Nephron progenitor cell (in vitro differentiated cells): ENCODE results near the gene NBEAL2.
"Not testable (repeated sequence)": the region's sequence is repeated elsewhere in the genome, so short reads cannot be mapped to it uniquely, and the experiment has no call there.

Experiments
- DNase-seq: peaks from one replicate; pipeline ENCODE4 v3.0.0; 2021
- H3K27ac Mint-ChIP-seq: 2 replicates; pipeline ENCODE4 v1.8.0; 2021; ENCODE audit warnings: mild to moderate bottlenecking, moderate library complexity, mixed read lengths
- H3K27me3 Mint-ChIP-seq: 2 replicates; pipeline ENCODE4 v1.8.0; 2021; ENCODE audit warnings: mild to moderate bottlenecking, low read depth, mixed read lengths; ENCODE audit not compliant: poor library complexity
- H3K36me3 Mint-ChIP-seq: 2 replicates; pipeline ENCODE4 v1.8.0; 2021; ENCODE audit warnings: low read depth, mixed read lengths
- H3K4me1 Mint-ChIP-seq: 2 replicates; pipeline ENCODE4 v1.8.0; 2021; ENCODE audit warnings: mixed read lengths
- H3K4me3 Mint-ChIP-seq: 2 replicates; pipeline ENCODE4 v1.8.0; 2021; ENCODE audit warnings: mild to moderate bottlenecking, moderate library complexity, mixed read lengths
- H3K9me3 Mint-ChIP-seq: 2 replicates; pipeline ENCODE4 v1.8.0; 2021; ENCODE audit warnings: mild to moderate bottlenecking, moderate library complexity, mixed read lengths
- TF ChIP-seq, protein P1 (sequence below): fragments of 200-600 bp; sonication (generic); IDR thresholded peaks from 2 replicates; pipeline ENCODE4 v1.5.0; 2021; ENCODE audit warnings: antibody characterized with exemption

NBEAL2 gene

DNA sequence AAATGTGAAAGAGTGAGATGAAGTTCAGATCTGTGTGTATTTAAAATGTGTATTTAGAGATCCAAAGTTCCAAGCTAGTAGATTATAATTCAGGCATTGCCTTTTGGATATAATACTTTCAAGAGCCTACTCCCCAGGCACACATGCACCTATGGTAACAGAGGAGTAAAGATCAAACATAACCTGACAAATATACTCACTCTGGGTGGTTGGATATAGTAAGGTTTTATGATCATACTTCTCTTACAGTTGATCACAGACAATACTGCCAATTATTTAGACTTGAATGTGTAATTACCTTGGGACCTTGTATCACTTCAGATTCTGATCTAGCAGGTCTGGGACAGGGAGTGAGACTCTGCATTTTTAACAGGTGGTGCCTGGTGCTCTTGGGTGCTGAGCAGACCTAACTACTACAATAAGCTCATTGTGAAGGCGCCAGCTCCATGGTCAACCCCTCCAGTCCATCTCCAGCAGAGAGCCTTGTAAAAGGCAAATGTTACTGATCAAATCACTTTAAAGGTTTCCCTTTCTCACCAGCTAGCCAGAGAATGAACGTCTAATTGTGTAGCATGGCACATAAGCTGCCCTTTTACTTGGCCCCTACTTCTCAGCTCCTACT lies 55.5 kb downstream of the NBEAL2 start:
- H3K27ac Mint-ChIP-seq = peak overlapping the region; percentile 37
- TF ChIP-seq, protein P1, sequence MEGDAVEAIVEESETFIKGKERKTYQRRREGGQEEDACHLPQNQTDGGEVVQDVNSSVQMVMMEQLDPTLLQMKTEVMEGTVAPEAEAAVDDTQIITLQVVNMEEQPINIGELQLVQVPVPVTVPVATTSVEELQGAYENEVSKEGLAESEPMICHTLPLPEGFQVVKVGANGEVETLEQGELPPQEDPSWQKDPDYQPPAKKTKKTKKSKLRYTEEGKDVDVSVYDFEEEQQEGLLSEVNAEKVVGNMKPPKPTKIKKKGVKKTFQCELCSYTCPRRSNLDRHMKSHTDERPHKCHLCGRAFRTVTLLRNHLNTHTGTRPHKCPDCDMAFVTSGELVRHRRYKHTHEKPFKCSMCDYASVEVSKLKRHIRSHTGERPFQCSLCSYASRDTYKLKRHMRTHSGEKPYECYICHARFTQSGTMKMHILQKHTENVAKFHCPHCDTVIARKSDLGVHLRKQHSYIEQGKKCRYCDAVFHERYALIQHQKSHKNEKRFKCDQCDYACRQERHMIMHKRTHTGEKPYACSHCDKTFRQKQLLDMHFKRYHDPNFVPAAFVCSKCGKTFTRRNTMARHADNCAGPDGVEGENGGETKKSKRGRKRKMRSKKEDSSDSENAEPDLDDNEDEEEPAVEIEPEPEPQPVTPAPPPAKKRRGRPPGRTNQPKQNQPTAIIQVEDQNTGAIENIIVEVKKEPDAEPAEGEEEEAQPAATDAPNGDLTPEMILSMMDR = no peak
- DNase-seq = no peak

DNA sequence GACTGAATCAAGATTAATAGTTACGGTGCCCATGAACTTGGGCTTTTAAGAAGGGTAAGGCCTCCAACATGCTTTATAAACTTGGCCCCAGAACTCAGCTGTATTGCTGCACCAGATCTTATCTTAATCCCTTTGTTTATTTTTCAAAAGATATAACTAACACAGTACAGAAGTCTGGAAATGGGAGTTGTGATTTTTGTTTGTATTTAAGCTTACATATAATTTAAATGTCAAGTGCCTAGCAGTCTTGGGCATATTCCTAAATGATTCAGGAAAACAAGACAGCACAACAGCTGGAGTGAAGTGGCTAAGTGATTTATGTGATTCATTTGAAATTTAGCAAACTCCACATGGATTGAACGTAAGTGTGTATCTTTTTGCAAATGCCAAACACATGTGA lies 56.2 kb downstream of the NBEAL2 start:
- peak overlapping the region; percentile 37 for H3K27ac Mint-ChIP-seq

More for the DNA sequence above, 55.5 kb downstream of the NBEAL2 start:
- H3K36me3 Mint-ChIP-seq = peaks cover 53% of the 10 kb centered on the region
- no peaks in the 10 kb centered on the region for H3K9me3 Mint-ChIP-seq
- no peaks in the 10 kb centered on the region for H3K4me1 Mint-ChIP-seq
- H3K27me3 Mint-ChIP-seq = no peaks in the 10 kb centered on the region
- H3K4me3 Mint-ChIP-seq = no peak overlapping the region

DNA sequence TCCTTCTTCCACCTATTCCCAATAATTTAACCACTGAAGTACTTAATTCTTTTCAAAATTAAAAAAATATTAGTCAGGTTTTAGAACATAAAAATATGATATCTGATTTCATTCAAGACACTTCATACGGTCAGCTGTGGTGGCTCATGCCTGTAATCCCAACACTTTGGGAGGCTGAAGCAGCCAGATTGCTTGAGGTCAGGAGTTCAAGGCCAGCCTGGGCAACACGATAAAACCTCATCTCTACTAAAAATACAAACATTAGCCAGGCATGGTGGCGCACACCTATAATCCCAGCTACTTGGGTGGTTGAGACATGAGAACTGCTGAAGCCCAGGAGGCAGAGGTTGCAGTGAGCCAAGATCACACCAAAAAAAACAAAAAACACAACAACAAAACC lies 56.7 kb downstream of the NBEAL2 start:
- DNase-seq = no peak
- H3K27ac Mint-ChIP-seq = no peak overlapping the region
- H3K4me3 Mint-ChIP-seq = no peak overlapping the region
- H3K4me1 Mint-ChIP-seq = no peaks in the 10 kb centered on the region
- H3K27me3 Mint-ChIP-seq = no peaks in the 10 kb centered on the region
- H3K36me3 Mint-ChIP-seq = peaks cover 65% of the 10 kb centered on the region
- TF ChIP-seq, protein P1 = no peak
- H3K9me3 Mint-ChIP-seq = no peaks in the 10 kb centered on the region

More for the DNA sequence above, 56.2 kb downstream of the NBEAL2 start:
- TF ChIP-seq, protein P1 = no peak
- DNase-seq = no peak
- H3K27me3 Mint-ChIP-seq = no peaks in the 10 kb centered on the region
- H3K36me3 Mint-ChIP-seq = peaks cover 60% of the 10 kb centered on the region
- H3K9me3 Mint-ChIP-seq = no peaks in the 10 kb centered on the region
- H3K4me3 Mint-ChIP-seq = no peak overlapping the region
- no peaks in the 10 kb centered on the region for H3K4me1 Mint-ChIP-seq

DNA sequence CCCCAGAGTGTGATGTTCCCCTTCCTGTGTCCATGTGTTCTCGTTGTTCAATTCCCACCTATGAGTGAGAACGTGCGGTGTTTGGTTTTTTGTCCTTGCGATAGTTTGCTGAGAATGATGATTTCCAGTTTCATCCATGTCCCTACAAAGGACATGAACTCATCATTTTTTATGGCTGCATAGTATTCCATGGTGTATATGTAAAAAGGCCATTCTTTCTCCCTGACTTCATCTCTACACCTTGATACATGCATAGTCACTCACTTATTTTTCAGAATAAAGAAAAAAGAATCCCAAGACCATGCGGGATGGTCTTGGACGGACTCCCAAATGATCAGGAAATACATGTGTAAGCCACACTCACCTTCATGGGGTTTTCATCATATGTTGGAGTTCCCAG lies 57.8 kb downstream of the NBEAL2 start:
- H3K4me1 Mint-ChIP-seq, H3K27me3 Mint-ChIP-seq, H3K9me3 Mint-ChIP-seq, DNase-seq, H3K27ac Mint-ChIP-seq, H3K4me3 Mint-ChIP-seq: not testable (repeated sequence)
- H3K36me3 Mint-ChIP-seq = peaks cover 72% of the 10 kb centered on the region

DNA sequence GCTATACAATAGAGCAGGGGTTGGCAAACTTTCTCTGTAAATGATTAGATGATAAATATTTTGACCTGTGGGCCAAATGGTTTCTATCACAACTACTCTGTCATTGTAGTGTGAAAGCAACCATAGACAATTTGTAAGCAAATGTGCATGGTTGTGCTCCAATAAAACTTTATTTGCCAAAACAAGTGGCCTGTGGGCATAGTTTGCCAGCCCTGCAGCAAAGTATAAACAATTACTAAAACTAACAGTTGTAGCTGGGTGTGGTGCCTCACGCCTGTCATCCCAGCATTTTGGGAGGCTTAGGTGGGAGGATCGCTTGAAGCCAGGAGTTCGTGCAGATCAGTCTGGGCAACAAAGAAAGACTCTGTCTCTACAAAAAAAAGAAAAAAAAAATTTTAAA lies 61.6 kb downstream of the NBEAL2 start:
- H3K4me3 Mint-ChIP-seq = no peak overlapping the region
- no peaks in the 10 kb centered on the region for H3K9me3 Mint-ChIP-seq
- no peak overlapping the region for H3K27ac Mint-ChIP-seq
- H3K36me3 Mint-ChIP-seq = peaks cover 77% of the 10 kb centered on the region
- TF ChIP-seq, protein P1 = no peak
- no peak for DNase-seq
- H3K4me1 Mint-ChIP-seq = peaks cover 13% of the 10 kb centered on the region
- peaks cover 4% of the 10 kb centered on the region for H3K27me3 Mint-ChIP-seq

DNA sequence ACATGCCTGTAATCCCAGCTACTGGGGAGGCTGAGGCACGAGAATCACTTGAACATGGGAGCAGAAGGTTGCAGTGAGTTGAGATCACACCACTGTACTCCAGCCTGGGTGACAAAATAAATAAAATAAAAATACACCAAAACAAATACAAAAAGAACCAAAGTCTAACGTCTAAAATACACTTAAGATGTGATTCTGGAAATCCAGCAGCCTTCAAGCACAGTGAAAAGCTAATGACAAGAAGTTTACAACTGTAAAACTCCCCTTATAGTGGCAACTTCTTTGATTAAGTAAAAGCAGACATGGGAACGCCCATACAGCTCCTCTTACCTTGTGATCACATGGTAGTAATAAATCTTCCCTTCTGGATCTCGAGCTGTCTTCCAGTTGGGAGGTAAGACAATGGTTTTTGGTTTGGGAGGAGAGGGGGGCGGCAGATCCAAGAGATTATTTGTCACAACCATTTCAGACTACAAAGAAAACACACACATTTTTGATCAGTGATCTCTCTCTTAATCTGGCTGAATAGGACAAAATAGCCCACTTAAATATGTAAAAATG lies 62.8 kb downstream of the NBEAL2 start:
- Mint-ChIP-seq H3K4me1 (peaks cover 13% of the 10 kb centered on the region), H3K36me3 (peaks cover 72% of the 10 kb centered on the region), H3K27me3 (peaks cover 4% of the 10 kb centered on the region), H3K4me3 (no peak overlapping the region), H3K9me3 (no peaks in the 10 kb centered on the region), H3K27ac (peak overlapping the region; percentile 7)
- DNase-seq = peak; percentile 4
- TF ChIP-seq, protein P1 = no peak
